H1 (cell line): ENCODE results near the gene OR51G1. TPM values are rescaled to one million over a fixed set of nuclear protein-coding genes. Genes with fewer than 3 reads are reported as not detected.

Source experiments
- CTCF ChIA-PET: fragments of 300-600 bp; sonication (Branson Sonifier 250); formaldehyde crosslinking; loops from one replicate; lab custom pipeline; 2021; ENCODE audit not compliant: partially characterized antibody; lab: Charles Lee
- POLR2A ChIA-PET: fragments of 300-600 bp; sonication (Branson Sonifier 250); formaldehyde crosslinking; loops from one replicate; lab custom pipeline; 2021; ENCODE audit warnings: inconsistent platforms; ENCODE audit not compliant: partially characterized antibody; lab: Charles Lee
- DNase-seq, 2 experiments: peaks; one replicate each; pipeline versions ENCODE4 v3.0.0 to v3.0.0-alpha.2; 2010 to 2022; ENCODE audit warnings: low spot score in 2 of 2, low read depth in 1 of 2, mixed read lengths in 1 of 2
- FAIRE-seq: peaks from 2 replicates; lab custom pipeline; 2011; peaks lifted over from hg19 to GRCh38; lab: Jason Lieb, UNC
- H2AFZ ChIP-seq: 2 replicates; pipeline ENCODE4 v1.8.1; 2012; ENCODE audit warnings: low read length, inconsistent platforms
- H2AK5ac ChIP-seq: 2 replicates; pipeline ENCODE4 v1.6.1; 2013; ENCODE audit warnings: low read depth, low read length
- H2BK120ac ChIP-seq: replicated peaks from 2 replicates; pipeline ENCODE3; 2013; ENCODE audit warnings: low read depth, low read length, inconsistent platforms
- H2BK12ac ChIP-seq: 2 replicates; pipeline ENCODE4 v1.6.1; 2013; ENCODE audit warnings: low read depth, low read length
- H2BK15ac ChIP-seq: 2 replicates; pipeline ENCODE4 v1.6.1; 2013; ENCODE audit warnings: low read length
- H2BK20ac ChIP-seq: 2 replicates; pipeline ENCODE4 v1.6.1; 2013; ENCODE audit warnings: low read length
- H2BK5ac ChIP-seq: 2 replicates; pipeline ENCODE4 v1.6.1; 2013; ENCODE audit warnings: low read depth, low read length
- H3K14ac ChIP-seq: 2 replicates; pipeline ENCODE4 v1.6.1; 2013; ENCODE audit warnings: inconsistent platforms; ENCODE audit not compliant: insufficient read length
- H3K18ac ChIP-seq: 2 replicates; pipeline ENCODE4 v1.6.1; 2013; ENCODE audit warnings: low read length; ENCODE audit errors: extremely low read depth
- H3K23ac ChIP-seq: 2 replicates; pipeline ENCODE4 v1.6.1; 2013; ENCODE audit warnings: inconsistent platforms; ENCODE audit not compliant: insufficient read length
- H3K23me2 ChIP-seq: 2 replicates; pipeline ENCODE4 v1.6.1; 2013; ENCODE audit warnings: low read depth, low read length
- H3K27ac ChIP-seq: 2 replicates; pipeline ENCODE4 v1.6.1; 2011; ENCODE audit warnings: low read depth, low read length, inconsistent platforms
- H3K27me3 ChIP-seq, 4 experiments: replicated peaks in 1 of 4; 1 replicate in 1 of 4; 2 replicates in 3 of 4; pipeline versions ENCODE4 v1.6.1 to v1.8.1; 2011 to 2013; ENCODE audit warnings: low read length in 3 of 4, mild to moderate bottlenecking in 3 of 4, inconsistent platforms in 2 of 4, mixed read lengths in 2 of 4, moderate library complexity in 1 of 4; ENCODE audit not compliant: control insufficient read depth in 3 of 4, insufficient read depth in 3 of 4; ENCODE audit errors: extremely low read depth in 1 of 4
- H3K36me3 ChIP-seq, 4 experiments: 2 replicates each; pipeline versions ENCODE4 v1.6.1 to v1.8.1; 2011 to 2013; ENCODE audit warnings: mild to moderate bottlenecking in 4 of 4, low read length in 3 of 4, moderate library complexity in 2 of 4, control low read depth in 1 of 4, inconsistent platforms in 1 of 4; ENCODE audit not compliant: insufficient read depth in 4 of 4, control insufficient read depth in 2 of 4
- H3K4ac ChIP-seq: replicated peaks from 2 replicates; pipeline ENCODE3; 2013; ENCODE audit warnings: low read length, low read depth, mixed read lengths, inconsistent platforms; ENCODE audit not compliant: insufficient read length
- H3K4me1 ChIP-seq, 4 experiments: replicated peaks in 1 of 4; 1 replicate in 1 of 4; 2 replicates in 3 of 4; pipeline versions ENCODE4 v1.6.1 to v1.8.1; 2011 to 2013; ENCODE audit warnings: low read length in 3 of 4, inconsistent platforms in 2 of 4, mixed read lengths in 1 of 4; ENCODE audit not compliant: insufficient read depth in 4 of 4, control insufficient read depth in 3 of 4
- H3K4me2 ChIP-seq, 2 experiments: 2 replicates each; pipeline versions ENCODE4 v1.6.1 to v1.8.1; 2011 to 2013; ENCODE audit warnings: low read depth in 2 of 2, low read length in 2 of 2, control low read depth in 1 of 2, inconsistent platforms in 1 of 2, mild to moderate bottlenecking in 1 of 2; ENCODE audit not compliant: insufficient read depth in 1 of 2
- H3K4me3 ChIP-seq, 4 experiments: fragments of 200-600, 300-600 bp in 1 of 4; sonication (generic), shearing (Covaris generic), sonication (Bioruptor Twin) in 1 of 4; 2 replicates each; pipeline versions ENCODE4 v1.5.1 to v1.8.1; 2011 to 2016; ENCODE audit warnings: low read length in 4 of 4, low read depth in 3 of 4, control low read depth in 2 of 4, inconsistent platforms in 2 of 4, mild to moderate bottlenecking in 2 of 4, mixed read lengths in 1 of 4, moderate library complexity in 1 of 4; ENCODE audit not compliant: insufficient read depth in 2 of 4; ENCODE audit errors: extremely low read depth in 1 of 4
- H3K56ac ChIP-seq: replicated peaks from 2 replicates; pipeline ENCODE3; 2013; ENCODE audit warnings: low read depth, mild to moderate bottlenecking, mixed read lengths, low read length, inconsistent platforms; ENCODE audit not compliant: insufficient read length
- H3K79me1 ChIP-seq: 2 replicates; pipeline ENCODE4 v1.6.1; 2013; ENCODE audit warnings: low read depth, low read length, control low read depth
- H3K79me2 ChIP-seq, 2 experiments: 2 replicates each; pipeline versions ENCODE4 v1.6.1 to v1.8.1; 2012 to 2013; ENCODE audit warnings: low read length in 2 of 2, mild to moderate bottlenecking in 2 of 2, inconsistent platforms in 1 of 2; ENCODE audit not compliant: insufficient read depth in 2 of 2, control insufficient read depth in 1 of 2
- H3K9ac ChIP-seq, 4 experiments: replicated peaks in 1 of 4; 1 replicate in 1 of 4; 2 replicates in 3 of 4; pipeline versions ENCODE4 v1.6.1 to v1.8.1; 2011 to 2013; ENCODE audit warnings: low read depth in 3 of 4, low read length in 3 of 4, control low read depth in 2 of 4, mild to moderate bottlenecking in 2 of 4, moderate library complexity in 2 of 4, inconsistent platforms in 1 of 4; ENCODE audit errors: extremely low read depth in 1 of 4
- H3K9me3 ChIP-seq, 2 experiments: 2 replicates each; pipeline versions ENCODE4 v1.6.1 to v1.8.1; 2012 to 2013; ENCODE audit warnings: mild to moderate bottlenecking in 2 of 2, moderate library complexity in 2 of 2, control low read depth in 1 of 2, inconsistent platforms in 1 of 2, low read depth in 1 of 2, low read length in 1 of 2, mixed read lengths in 1 of 2; ENCODE audit not compliant: insufficient read depth in 2 of 2
- H4K20me1 ChIP-seq, 2 experiments: replicated peaks in 1 of 2; 2 replicates each; pipeline versions ENCODE3 to v1.8.1; 2011 to 2013; ENCODE audit warnings: inconsistent platforms in 2 of 2, low read length in 2 of 2, mild to moderate bottlenecking in 1 of 2; ENCODE audit not compliant: insufficient read depth in 2 of 2, control insufficient read depth in 1 of 2
- H4K5ac ChIP-seq: 2 replicates; pipeline ENCODE4 v1.6.1; 2013; ENCODE audit warnings: low read length, low read depth, mixed read lengths, inconsistent platforms; ENCODE audit not compliant: insufficient read length
- H4K8ac ChIP-seq: 2 replicates; pipeline ENCODE4 v1.8.0; 2013; ENCODE audit warnings: mild to moderate bottlenecking, moderate library complexity, low read length, inconsistent platforms; ENCODE audit not compliant: insufficient read depth; ENCODE audit errors: extremely low read depth
- H4K91ac ChIP-seq: replicated peaks from 2 replicates; pipeline ENCODE3; 2013; ENCODE audit warnings: low read length, mixed read lengths, inconsistent platforms; ENCODE audit not compliant: insufficient read length
- CTCF ChIP-seq, 3 experiments: IDR thresholded peaks; 1 replicate in 2 of 3; 2 replicates in 1 of 3; pipeline versions ENCODE4 v1.5.1 to v1.6.1; 2011; ENCODE audit warnings: low read length in 3 of 3, mild to moderate bottlenecking in 3 of 3, inconsistent platforms in 2 of 3, low read depth in 1 of 3, moderate library complexity in 1 of 3; ENCODE audit not compliant: insufficient read depth in 1 of 3; ENCODE audit errors: control extremely low read depth in 1 of 3
- EZH2 ChIP-seq: fragments of 200-600 bp; sonication (generic); IDR thresholded peaks from 2 replicates; pipeline ENCODE4 v1.7.1; 2012; ENCODE audit warnings: low read depth, mild to moderate bottlenecking, moderate library complexity, low read length, inconsistent platforms; ENCODE audit not compliant: severe bottlenecking
- MAFK ChIP-seq: IDR thresholded peaks from 2 replicates; pipeline ENCODE4 v1.6.1; 2012; ENCODE audit warnings: low read depth, mild to moderate bottlenecking, improper control_type of control experiment, low read length
- NANOG ChIP-seq: IDR thresholded peaks from 2 replicates; pipeline ENCODE4 v1.6.1; 2011; ENCODE audit warnings: low read length, low read depth, mild to moderate bottlenecking, inconsistent platforms; ENCODE audit not compliant: insufficient read depth, poor library complexity, severe bottlenecking
- POLR2AphosphoS5 ChIP-seq: IDR thresholded peaks from 2 replicates; pipeline ENCODE4 v1.6.1; 2011; ENCODE audit warnings: low read depth, low read length
- RFX5 ChIP-seq: IDR thresholded peaks from 2 replicates; pipeline ENCODE4 v1.6.1; 2011; ENCODE audit warnings: low read depth, low read length, improper control_type of control experiment, borderline replicate concordance
- SIX5 ChIP-seq: IDR thresholded peaks from 2 replicates; pipeline ENCODE4 v1.6.1; 2011; ENCODE audit warnings: mild to moderate bottlenecking, low read depth, low read length
- TBP ChIP-seq: IDR thresholded peaks from 2 replicates; pipeline ENCODE4 v1.6.1; 2011; ENCODE audit warnings: low read depth, low read length, improper control_type of control experiment
- WGBS, 2 experiments: shearing (Covaris generic) in 1 of 2; methylation state at CpG; one replicate each; pipeline versions ENCODE4 v1.1.6 to v1.1.7; 2013 to 2015; ENCODE audit warnings: low lambda C conversion rate in 2 of 2, mixed read lengths in 2 of 2, inconsistent platforms in 1 of 2, low coverage in 1 of 2, missing lambda C conversion rate in 1 of 2; ENCODE audit not compliant: insufficient replicate concordance in 2 of 2, insufficient coverage in 1 of 2, insufficient read length in 1 of 2; ENCODE audit errors: extremely low coverage in 1 of 2, missing lambda C conversion rate in 1 of 2; 5-methylcytosine and 5-hydroxymethylcytosine counted together
- long read RNA-seq, 2 experiments: library from RNA in 1 of 2; library from capped mRNA in 1 of 2; stranded (forward); transcript quantifications; one replicate each; pipeline ENCODE4 v2.0.0, GENCODE V29; 2021; ENCODE audit warnings: inconsistent platforms in 1 of 2
- polyA minus RNA-seq, 3 experiments: library from RNA; depleted of rRNA, polyadenylated mRNA; stranded (reverse); fragments of >200 nt; gene quantifications; 1 replicate in 2 of 3; 2 replicates in 1 of 3; pipeline ENCODE4 v1.2.3, GENCODE V29; 2011
- polyA plus RNA-seq, 7 experiments: library from polyadenylated mRNA; depleted of rRNA in 3 of 7; stranded (reverse) in 5 of 7; unstranded in 2 of 7; fragments of >200 nt in 5 of 7; fragments of 200-250 nt in 2 of 7; gene quantifications; 1 replicate in 5 of 7; 2 replicates in 1 of 7; 4 replicates in 1 of 7; pipeline versions ENCODE4 v1.2.1 to v1.2.3, GENCODE V29; 2011 to 2013; ENCODE audit warnings: missing spikeins in 2 of 7, mixed read lengths in 2 of 7
- total RNA-seq: library from RNA; stranded (reverse); fragmentation: NEBNext Ultra II Directional; extraction: Animal tissue kit (Norgen Biotek cat#: 25700); gene quantifications from 2 replicates; pipeline ENCODE4 v1.2.1, GENCODE V29; 2021

The OR51G1 gene
- total RNA-seq, result not detected in 2 replicates
- polyA plus RNA-seq (2011; rRNA removed), result not detected in 2 replicates
- polyA plus RNA-seq (2011; cell fraction: cytosol; rRNA removed), result not detected
- not detected for polyA plus RNA-seq (2011; cell fraction: nucleus; rRNA removed)
- not detected in 4 replicates for polyA plus RNA-seq (2012, experiment 1 of 2)
- polyA plus RNA-seq (2012, experiment 2 of 2), result not detected
- not detected for polyA plus RNA-seq (2013, experiment 1 of 2)
- not detected for polyA plus RNA-seq (2013, experiment 2 of 2)
- not detected in 2 replicates for polyA minus RNA-seq (2011; rRNA and poly(A)+ RNA removed)
- polyA minus RNA-seq (2011; cell fraction: cytosol; rRNA and poly(A)+ RNA removed), result not detected
- not detected for polyA minus RNA-seq (2011; cell fraction: nucleus; rRNA and poly(A)+ RNA removed)
- long read RNA-seq, experiment 1, result 0 reads
- long read RNA-seq, experiment 2, result 0 reads

GRCh38 chr11:4924239-4924638, at the start of gene OR51G1:
TSS of gene OR51G1 (minus strand) at chr11:4924339. CDS start at chr11:4924339, 0 bp downstream.
- Histone ChIP-seq H4K20me1 (peaks cover 0 to 1% of the 10 kb centered on the region in 2 experiments), H2BK12ac (no peak within 1 kb of the TSS), H3K56ac (no peak within 1 kb of the TSS), H3K23me2 (no peaks in the 10 kb centered on the region), H4K5ac (no peak within 1 kb of the TSS), H2AK5ac (no peak within 1 kb of the TSS), H3K18ac (no peak within 1 kb of the TSS), H2BK15ac (no peak within 1 kb of the TSS), H3K4me2 (no peak within 1 kb of the TSS), H2BK20ac (no peak within 1 kb of the TSS), H2BK120ac (no peak within 1 kb of the TSS), H4K91ac (no peak within 1 kb of the TSS), H3K23ac (no peak within 1 kb of the TSS), H3K14ac (no peak within 1 kb of the TSS), H3K79me1 (no peaks in the 10 kb centered on the region), H3K27ac (no peak within 1 kb of the TSS), H4K8ac (no peak within 1 kb of the TSS), H3K9ac (no peak within 1 kb of the TSS), H3K9me3 (no peaks in the 10 kb centered on the region), H3K4ac (no peak within 1 kb of the TSS), H2BK5ac (no peak within 1 kb of the TSS), H3K27me3 (no peaks in the 10 kb centered on the region), H3K4me1 (no peaks in the 10 kb centered on the region), H3K4me3 (no peak within 1 kb of the TSS), H3K36me3 (no peaks in the 10 kb centered on the region), H2AFZ (no peak within 1 kb of the TSS), H3K79me2 (no peaks in the 10 kb centered on the region)
- ChIA-PET POLR2A (no interaction called here), CTCF (no interaction called here)
- DNase-seq, result no peak
- no peak for FAIRE-seq
- WGBS, 2 experiments, result 92% methylated on average over 1 of the region's 1 CpG; no CpG with 5 or more reads in 1 of the 2 experiments
- TF ChIP-seq MAFK (no peak), NANOG (no peak), CTCF (IDR thresholded peaks at IDR 0.05; ENCODE audit: control extremely low read depth in 1 of 3, insufficient read depth in 1 of 3, low read depth in 1 of 3, low read length in 3 of 3) (no peak), SIX5 (no peak), EZH2 (no peak), POLR2AphosphoS5 (no peak), RFX5 (no peak), TBP (no peak)
